HepG2 (cell line): ENCODE measurements around the gene KRTAP1-1. TPM values are rescaled to one million over a fixed set of nuclear protein-coding genes. Genes with fewer than 3 reads are reported as not detected.
"Not testable (repeated sequence)": the region's sequence is repeated elsewhere in the genome, so short reads cannot be mapped to it uniquely, and the experiment has no call there.

Experiments used
- CREM ChIP-seq, 2 experiments: sonication (generic) in 1 of 2; formaldehyde crosslinking in 1 of 2; IDR thresholded peaks; 2 replicates each; pipeline versions ENCODE4 v1.4.0 to v1.6.1; 2016 to 2020; ENCODE audit warnings: antibody characterized with exemption in 1 of 2, mild to moderate bottlenecking in 1 of 2, missing genetic modification reagents in 1 of 2
- ELF3 ChIP-seq: IDR thresholded peaks from 2 replicates; pipeline ENCODE4 v1.6.1; 2016; ENCODE audit warnings: missing genetic modification reagents, missing compliant biosample characterization
- EP300 ChIP-seq, 3 experiments: sonication (generic) in 1 of 3; formaldehyde crosslinking in 1 of 3; IDR thresholded peaks; 2 replicates each; pipeline versions ENCODE4 v1.5.1 to v1.6.1; 2011 to 2020; ENCODE audit warnings: low read depth in 2 of 3, low read length in 2 of 3, borderline replicate concordance in 1 of 3, improper control_type of control experiment in 1 of 3, mild to moderate bottlenecking in 1 of 3, missing genetic modification reagents in 1 of 3, moderate library complexity in 1 of 3
- FOSL2 ChIP-seq: sonication (generic); formaldehyde crosslinking; IDR thresholded peaks from 2 replicates; pipeline ENCODE4 v1.4.0; 2020; ENCODE audit warnings: missing genetic modification reagents
- FOXA3 ChIP-seq: IDR thresholded peaks from 2 replicates; pipeline ENCODE4 v1.6.1; 2016; ENCODE audit warnings: missing genetic modification reagents, missing compliant biosample characterization
- GATA4 ChIP-seq: sonication (generic); IDR thresholded peaks from 2 replicates; pipeline ENCODE4 v1.6.1; 2016; ENCODE audit warnings: antibody characterized with exemption, low read depth, borderline replicate concordance
- GFI1 ChIP-seq: sonication (generic); formaldehyde crosslinking; IDR thresholded peaks from 2 replicates; pipeline ENCODE4 v1.5.0; 2020; ENCODE audit warnings: missing genetic modification reagents, mild to moderate bottlenecking, borderline replicate concordance
- ISL2 ChIP-seq: sonication (generic); formaldehyde crosslinking; IDR thresholded peaks from 2 replicates; pipeline ENCODE4 v1.5.0; 2020; ENCODE audit warnings: missing genetic modification reagents
- KLF16 ChIP-seq, 2 experiments: sonication (generic) in 1 of 2; formaldehyde crosslinking in 1 of 2; IDR thresholded peaks; 2 replicates each; pipeline versions ENCODE4 v1.6.1 to v1.8.0; 2016 to 2023; ENCODE audit warnings: missing genetic modification reagents in 2 of 2, missing compliant biosample characterization in 1 of 2
- MED1 ChIP-seq: sonication (generic); formaldehyde crosslinking; IDR thresholded peaks from 2 replicates; pipeline ENCODE4 v1.4.0; 2020; ENCODE audit warnings: missing genetic modification reagents
- NCOA2 ChIP-seq: sonication (generic); formaldehyde crosslinking; IDR thresholded peaks from 2 replicates; pipeline ENCODE4 v1.8.0; 2022; ENCODE audit warnings: inconsistent platforms
- RARA ChIP-seq: IDR thresholded peaks from 2 replicates; pipeline ENCODE4 v1.6.1; 2016; ENCODE audit warnings: missing genetic modification reagents, missing compliant biosample characterization
- RNF2 ChIP-seq: fragments of 450-650 bp; conservative IDR thresholded peaks from 2 replicates; pipeline ENCODE4 v1.6.1; 2016; ENCODE audit warnings: low read depth
- TBL1XR1 ChIP-seq: fragments of 150-350 bp; IDR thresholded peaks from 2 replicates; pipeline ENCODE4 v1.6.1; 2014; ENCODE audit warnings: borderline replicate concordance, low read length; ENCODE audit not compliant: partially characterized antibody
- THAP11 ChIP-seq: IDR thresholded peaks from 2 replicates; pipeline ENCODE4 v1.6.1; 2016; ENCODE audit warnings: missing biosample characterization, missing genetic modification reagents
- ZNF205 ChIP-seq: IDR thresholded peaks from 2 replicates; pipeline ENCODE4 v1.6.1; 2018; ENCODE audit warnings: missing biosample characterization, missing genetic modification reagents
- ZSCAN29 ChIP-seq: sonication (generic); formaldehyde crosslinking; conservative IDR thresholded peaks from 2 replicates; pipeline ENCODE4 v1.4.0; 2020; ENCODE audit warnings: mild to moderate bottlenecking, missing genetic modification reagents
- polyA plus RNA-seq, 8 experiments: library from polyadenylated mRNA; depleted of rRNA in 3 of 8; stranded (reverse) in 7 of 8; unstranded in 1 of 8; fragments of >200 nt; fragmentation: Illumina TruSeq in 4 of 8; extraction: Trizol in 4 of 8; gene quantifications; 2 replicates each; pipeline versions ENCODE4 v1.2.1 to v1.2.3, GENCODE V29; 2011 to 2016; ENCODE audit warnings: low read depth in 4 of 8, missing spikeins in 1 of 8, mixed read lengths in 1 of 8; ENCODE audit not compliant: insufficient read depth in 1 of 8
- total RNA-seq, 5 experiments: library from RNA; depleted of rRNA; stranded (reverse); fragments of >200 nt; fragmentation: Illumina TruSeq; extraction: Trizol; gene quantifications; 2 replicates each; pipeline ENCODE4 v1.2.3, GENCODE V29; 2016; ENCODE audit warnings: low read depth in 1 of 5
- TF ChIP-seq, protein P1 (sequence below): IDR thresholded peaks from 2 replicates; pipeline ENCODE4 v1.6.1; 2018; ENCODE audit warnings: missing genetic modification reagents
- TF ChIP-seq, protein P2 (sequence below): IDR thresholded peaks from 2 replicates; pipeline ENCODE4 v1.4.0; 2020; ENCODE audit warnings: mild to moderate bottlenecking, missing genetic modification reagents
- TF ChIP-seq, protein P3 (sequence below): sonication (generic); formaldehyde crosslinking; IDR thresholded peaks from 2 replicates; pipeline ENCODE4 v1.4.0; 2020; ENCODE audit warnings: missing genetic modification reagents, borderline replicate concordance

KRTAP1-1 gene
- total and polyA plus RNA-seq, 2 of the 13 experiments (the other 11 are each of a cell fraction or from before 2014, with no cell fraction given) = not detected

DNA sequence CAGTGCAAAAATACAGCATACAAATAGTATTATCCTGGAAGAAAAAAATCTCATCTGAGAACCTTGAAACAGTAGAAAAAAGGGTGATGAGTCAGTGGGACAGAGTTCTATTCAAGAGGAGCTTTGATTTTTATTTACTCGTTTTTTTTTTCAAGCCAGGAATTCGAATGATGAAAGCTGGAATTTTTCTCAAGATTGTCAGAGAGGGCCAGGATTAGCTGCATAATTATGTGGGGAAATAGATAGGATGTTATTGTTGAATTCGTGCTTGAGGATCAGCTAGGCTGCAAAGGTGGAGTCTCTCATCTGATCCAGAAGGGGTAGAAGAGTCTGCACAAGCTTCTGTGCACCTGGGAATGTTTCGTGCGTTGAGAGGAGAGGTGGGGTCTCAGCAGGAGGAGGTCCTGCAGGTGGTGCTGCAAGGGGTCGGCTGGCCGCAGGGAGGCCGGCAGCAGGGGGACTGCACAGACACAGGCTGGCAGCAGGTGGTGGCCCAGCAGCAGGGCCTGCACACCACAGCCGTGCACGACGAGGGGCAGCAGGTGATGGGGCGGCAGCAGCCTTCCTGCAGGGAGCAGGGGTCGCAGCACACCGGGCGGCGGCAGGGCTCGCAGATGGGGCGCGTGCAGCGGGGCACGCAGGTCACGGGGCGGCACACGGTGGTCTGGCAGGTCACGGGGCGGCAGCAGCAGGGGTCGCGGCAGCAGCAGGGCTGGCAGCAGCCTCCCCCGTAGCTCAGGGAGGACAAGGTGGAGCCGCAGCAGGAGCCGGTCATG, 18.2 kb upstream of the KRTAP1-1 start (continued):
- TF ChIP-seq TBL1XR1 = peak; percentile 55
- TF ChIP-seq FOXA3 = peak; percentile 83
- peak; percentile 82 for TF ChIP-seq FOSL2 (CRISPR knock-in tag)
- TF ChIP-seq EP300 (IDR thresholded peaks at IDR 0.05; ENCODE audit: low read depth in 2 of 2, low read length in 2 of 2) = peak; percentile 78 to 97
- peak; percentile 86 for TF ChIP-seq EP300 (CRISPR knock-in tag; IDR thresholded peaks at IDR 0.05; ENCODE audit: borderline replicate concordance)
- TF ChIP-seq, protein P1, sequence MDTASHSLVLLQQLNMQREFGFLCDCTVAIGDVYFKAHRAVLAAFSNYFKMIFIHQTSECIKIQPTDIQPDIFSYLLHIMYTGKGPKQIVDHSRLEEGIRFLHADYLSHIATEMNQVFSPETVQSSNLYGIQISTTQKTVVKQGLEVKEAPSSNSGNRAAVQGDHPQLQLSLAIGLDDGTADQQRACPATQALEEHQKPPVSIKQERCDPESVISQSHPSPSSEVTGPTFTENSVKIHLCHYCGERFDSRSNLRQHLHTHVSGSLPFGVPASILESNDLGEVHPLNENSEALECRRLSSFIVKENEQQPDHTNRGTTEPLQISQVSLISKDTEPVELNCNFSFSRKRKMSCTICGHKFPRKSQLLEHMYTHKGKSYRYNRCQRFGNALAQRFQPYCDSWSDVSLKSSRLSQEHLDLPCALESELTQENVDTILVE = 0 out of 2 replicates have a peak, but pooled peaks have one; percentile 17
- peak; percentile 5; the same call in 1 of the 2 replicates for TF ChIP-seq ZNF205 (CRISPR knock-in tag)
- TF ChIP-seq RARA (CRISPR knock-in tag) = peak; percentile 81
- 0 out of 2 replicates have a peak, but pooled peaks have one; percentile 51 for TF ChIP-seq RNF2
- TF ChIP-seq ZSCAN29 = peak; percentile 63; the same call in 1 of the 2 replicates
- peak; percentile 69; the same call in 1 of the 2 replicates for TF ChIP-seq ELF3 (CRISPR knock-in tag)
- peak in 1 of 2 experiments; percentile 38; a peak in 1 of 4 replicates for TF ChIP-seq KLF16 (CRISPR knock-in tag; IDR thresholded peaks at IDR 0.05)
- peak; percentile 93 for TF ChIP-seq MED1 (CRISPR knock-in tag)
- TF ChIP-seq ISL2 (CRISPR knock-in tag) = peak; percentile 98
- TF ChIP-seq GATA4 = peak; percentile 90; the same call in 1 of the 2 replicates
- TF ChIP-seq THAP11 (CRISPR knock-in tag) = 0 out of 2 replicates have a peak, but pooled peaks have one; percentile 18
- TF ChIP-seq GFI1 (CRISPR knock-in tag) = peak; percentile 97
- peak; percentile 90 for TF ChIP-seq CREM (IDR thresholded peaks at IDR 0.05)
- not testable (repeated sequence) for TF ChIP-seq CREM (CRISPR knock-in tag; IDR thresholded peaks at IDR 0.05)
- TF ChIP-seq, protein P2, sequence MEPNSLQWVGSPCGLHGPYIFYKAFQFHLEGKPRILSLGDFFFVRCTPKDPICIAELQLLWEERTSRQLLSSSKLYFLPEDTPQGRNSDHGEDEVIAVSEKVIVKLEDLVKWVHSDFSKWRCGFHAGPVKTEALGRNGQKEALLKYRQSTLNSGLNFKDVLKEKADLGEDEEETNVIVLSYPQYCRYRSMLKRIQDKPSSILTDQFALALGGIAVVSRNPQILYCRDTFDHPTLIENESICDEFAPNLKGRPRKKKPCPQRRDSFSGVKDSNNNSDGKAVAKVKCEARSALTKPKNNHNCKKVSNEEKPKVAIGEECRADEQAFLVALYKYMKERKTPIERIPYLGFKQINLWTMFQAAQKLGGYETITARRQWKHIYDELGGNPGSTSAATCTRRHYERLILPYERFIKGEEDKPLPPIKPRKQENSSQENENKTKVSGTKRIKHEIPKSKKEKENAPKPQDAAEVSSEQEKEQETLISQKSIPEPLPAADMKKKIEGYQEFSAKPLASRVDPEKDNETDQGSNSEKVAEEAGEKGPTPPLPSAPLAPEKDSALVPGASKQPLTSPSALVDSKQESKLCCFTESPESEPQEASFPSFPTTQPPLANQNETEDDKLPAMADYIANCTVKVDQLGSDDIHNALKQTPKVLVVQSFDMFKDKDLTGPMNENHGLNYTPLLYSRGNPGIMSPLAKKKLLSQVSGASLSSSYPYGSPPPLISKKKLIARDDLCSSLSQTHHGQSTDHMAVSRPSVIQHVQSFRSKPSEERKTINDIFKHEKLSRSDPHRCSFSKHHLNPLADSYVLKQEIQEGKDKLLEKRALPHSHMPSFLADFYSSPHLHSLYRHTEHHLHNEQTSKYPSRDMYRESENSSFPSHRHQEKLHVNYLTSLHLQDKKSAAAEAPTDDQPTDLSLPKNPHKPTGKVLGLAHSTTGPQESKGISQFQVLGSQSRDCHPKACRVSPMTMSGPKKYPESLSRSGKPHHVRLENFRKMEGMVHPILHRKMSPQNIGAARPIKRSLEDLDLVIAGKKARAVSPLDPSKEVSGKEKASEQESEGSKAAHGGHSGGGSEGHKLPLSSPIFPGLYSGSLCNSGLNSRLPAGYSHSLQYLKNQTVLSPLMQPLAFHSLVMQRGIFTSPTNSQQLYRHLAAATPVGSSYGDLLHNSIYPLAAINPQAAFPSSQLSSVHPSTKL = peak; percentile 99
- TF ChIP-seq, protein P3, sequence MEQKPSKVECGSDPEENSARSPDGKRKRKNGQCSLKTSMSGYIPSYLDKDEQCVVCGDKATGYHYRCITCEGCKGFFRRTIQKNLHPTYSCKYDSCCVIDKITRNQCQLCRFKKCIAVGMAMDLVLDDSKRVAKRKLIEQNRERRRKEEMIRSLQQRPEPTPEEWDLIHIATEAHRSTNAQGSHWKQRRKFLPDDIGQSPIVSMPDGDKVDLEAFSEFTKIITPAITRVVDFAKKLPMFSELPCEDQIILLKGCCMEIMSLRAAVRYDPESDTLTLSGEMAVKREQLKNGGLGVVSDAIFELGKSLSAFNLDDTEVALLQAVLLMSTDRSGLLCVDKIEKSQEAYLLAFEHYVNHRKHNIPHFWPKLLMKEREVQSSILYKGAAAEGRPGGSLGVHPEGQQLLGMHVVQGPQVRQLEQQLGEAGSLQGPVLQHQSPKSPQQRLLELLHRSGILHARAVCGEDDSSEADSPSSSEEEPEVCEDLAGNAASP (CRISPR knock-in tag) = 0 out of 2 replicates have a peak, but pooled peaks have one; percentile 22
- peak; percentile 94 for TF ChIP-seq NCOA2
